H1 (cell line): ENCODE measurements around the gene BUB1B. TPM values are rescaled to one million over a fixed set of nuclear protein-coding genes. Genes with fewer than 3 reads are reported as not detected.

Experiments used
- CBX5 ChIP-seq: fragments of 300-800, 300-1000 bp; sonication (generic); IDR thresholded peaks from 2 replicates; pipeline ENCODE4 v1.7.1; 2016; ENCODE audit warnings: antibody characterized with exemption, low read length, low read depth
- CEBPB ChIP-seq: IDR thresholded peaks from 2 replicates; pipeline ENCODE4 v1.6.1; 2012; ENCODE audit warnings: low read depth, low read length
- CHD2 ChIP-seq: IDR thresholded peaks from 2 replicates; pipeline ENCODE4 v1.6.1; 2012; ENCODE audit warnings: low read length, improper control_type of control experiment
- CREB1 ChIP-seq: IDR thresholded peaks from 2 replicates; pipeline ENCODE4 v1.6.1; 2012; ENCODE audit warnings: inconsistent platforms
- EZH2 ChIP-seq: fragments of 200-600 bp; sonication (generic); IDR thresholded peaks from 2 replicates; pipeline ENCODE4 v1.7.1; 2012; ENCODE audit warnings: low read depth, mild to moderate bottlenecking, moderate library complexity, low read length, inconsistent platforms; ENCODE audit not compliant: severe bottlenecking
- RAD21 ChIP-seq, 2 experiments: IDR thresholded peaks in 1 of 2; conservative IDR thresholded peaks in 1 of 2; 2 replicates each; pipeline ENCODE4 v1.6.1; 2011; ENCODE audit warnings: low read depth in 2 of 2, low read length in 2 of 2, improper control_type of control experiment in 1 of 2, inconsistent platforms in 1 of 2, mild to moderate bottlenecking in 1 of 2, moderate library complexity in 1 of 2
- RFX5 ChIP-seq: IDR thresholded peaks from 2 replicates; pipeline ENCODE4 v1.6.1; 2011; ENCODE audit warnings: low read depth, low read length, improper control_type of control experiment, borderline replicate concordance
- polyA plus RNA-seq, 7 experiments: library from polyadenylated mRNA; depleted of rRNA in 3 of 7; stranded (reverse) in 5 of 7; unstranded in 2 of 7; fragments of >200 nt in 5 of 7; fragments of 200-250 nt in 2 of 7; gene quantifications; 1 replicate in 5 of 7; 2 replicates in 1 of 7; 4 replicates in 1 of 7; pipeline versions ENCODE4 v1.2.1 to v1.2.3, GENCODE V29; 2011 to 2013; ENCODE audit warnings: missing spikeins in 2 of 7, mixed read lengths in 2 of 7
- total RNA-seq: library from RNA; stranded (reverse); fragmentation: NEBNext Ultra II Directional; extraction: Animal tissue kit (Norgen Biotek cat#: 25700); gene quantifications from 2 replicates; pipeline ENCODE4 v1.2.1, GENCODE V29; 2021

BUB1B gene
- total and polyA plus RNA-seq, 2 of the 8 experiments (the other 6 are each of a cell fraction or from before 2014, with no cell fraction given) = 48.9 to 144 TPM

DNA sequence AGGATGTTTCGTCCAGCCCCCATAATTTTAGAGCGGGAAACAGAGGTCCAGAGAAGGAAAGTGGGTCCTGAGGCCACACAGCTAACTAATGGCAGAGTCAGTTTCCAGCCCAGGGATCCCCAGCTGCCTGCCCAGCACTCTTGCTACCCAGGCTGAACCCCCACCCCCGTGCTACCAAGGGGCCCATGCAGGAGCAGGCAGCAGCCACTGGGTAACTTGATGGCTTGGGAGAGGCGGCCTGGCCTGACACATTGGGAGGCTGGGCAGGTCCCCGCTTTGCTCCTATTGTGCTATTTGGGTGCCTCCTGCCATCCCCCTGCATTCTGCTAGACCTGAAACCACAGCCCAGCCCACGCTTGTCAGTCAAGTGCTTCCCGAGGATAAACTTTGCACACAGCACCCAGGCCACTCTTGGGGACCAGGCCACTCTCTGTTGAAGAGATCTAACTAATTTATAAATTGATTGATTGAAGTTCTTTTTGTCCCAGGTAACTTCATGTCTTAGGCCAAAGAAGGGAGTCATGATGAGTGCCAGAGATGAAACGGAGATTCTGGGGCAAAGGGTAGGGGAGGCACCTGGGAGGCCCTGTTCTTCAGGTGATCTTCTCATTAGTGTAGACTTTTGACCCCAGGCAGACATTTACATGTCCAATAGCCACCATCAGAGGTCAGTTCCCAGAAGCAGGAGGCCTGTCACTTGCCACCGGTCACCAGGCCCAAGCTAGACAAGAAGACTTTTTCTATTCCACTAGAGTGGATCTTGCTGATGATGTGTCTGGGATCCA, 85.0 kb downstream of the BUB1B start (continued):
- TF ChIP-seq CEBPB = no peak
- no peak for TF ChIP-seq RAD21 (IDR thresholded peaks at IDR 0.05 in 1 of 2, conservative IDR thresholded peaks at IDR 0.05 in 1 of 2; ENCODE audit: low read depth in 2 of 2, low read length in 2 of 2)
- no peak for TF ChIP-seq EZH2
- no peak for TF ChIP-seq CHD2
- no peak for TF ChIP-seq RFX5
- TF ChIP-seq CREB1 = no peak
- TF ChIP-seq CBX5 = no peak
